Measurements from ENCODE around the gene CYTL1. TPM values are rescaled to one million over a fixed set of nuclear protein-coding genes. Genes with fewer than 3 reads are reported as not detected.

CYTL1 gene
- polyA plus RNA-seq, 1 donor from 2014 or later = not detected

- H3K9me3 ChIP-seq (ENCODE audit: low read length) = no peaks in the 10 kb centered on the region
- H3K9me2 ChIP-seq (ENCODE audit: insufficient read depth, low read length) = no peaks in the 10 kb centered on the region
- no peak overlapping the region for H2AFZ ChIP-seq (ENCODE audit: low read depth, low read length)
- no peaks in the 10 kb centered on the region for H3K27me3 ChIP-seq (ENCODE audit: insufficient read depth, low read depth, low read length)
- no peak overlapping the region for H3K9ac ChIP-seq (ENCODE audit: low read length)
- no peak overlapping the region for H3K4me2 ChIP-seq (ENCODE audit: low read length)
- no peaks in the 10 kb centered on the region for H4K20me1 ChIP-seq (ENCODE audit: insufficient read depth)
- H3K27ac ChIP-seq (ENCODE audit: low read length) = no peak overlapping the region
- H3K4me3 ChIP-seq (ENCODE audit: low read length) = no peak overlapping the region
- TF ChIP-seq SMC3 (conservative IDR thresholded peaks at IDR 0.05; ENCODE audit: poor library complexity) (no peak), CTCF (IDR thresholded peaks at IDR 0.05; ENCODE audit: poor library complexity, severe bottlenecking) (no peak), RAD21 (conservative IDR thresholded peaks at IDR 0.05) (no peak), EZH2 (IDR thresholded peaks at IDR 0.05; ENCODE audit: borderline replicate concordance, insufficient read depth, low read length, poor library complexity, severe bottlenecking) (no peak), TAF1 (IDR thresholded peaks at IDR 0.05; ENCODE audit: low read depth) (no peak), EP300 (conservative IDR thresholded peaks at IDR 0.05; ENCODE audit: poor library complexity, severe bottlenecking) (no peak), REST (IDR thresholded peaks at IDR 0.05; ENCODE audit: borderline replicate concordance) (no peak), MXI1 (conservative IDR thresholded peaks at IDR 0.05; ENCODE audit: poor library complexity, severe bottlenecking) (no peak), POLR2AphosphoS5 (IDR thresholded peaks at IDR 0.05) (no peak)
- no peaks in the 10 kb centered on the region for H3K36me3 ChIP-seq (ENCODE audit: insufficient read depth, low read length)
- H3F3A ChIP-seq (ENCODE audit: insufficient read depth, low read length, poor library complexity, severe bottlenecking) = no peaks in the 10 kb centered on the region
- H3K79me2 ChIP-seq (replicated peaks; ENCODE audit: insufficient read depth, low read length) = no peaks in the 10 kb centered on the region
Measured at GRCh38 chr4:5041699-5042098, 22.4 kb upstream of the CYTL1 start.

GRCh38 chr4:5040856-5041620 lies 21.8 kb upstream of the CYTL1 start:
- Histone ChIP-seq H3K9me3 (ENCODE audit: low read length) (no peaks in the 10 kb centered on the region), H3F3A (ENCODE audit: insufficient read depth, low read length, poor library complexity, severe bottlenecking) (no peaks in the 10 kb centered on the region), H3K4me2 (ENCODE audit: low read length) (no peak overlapping the region), H3K9ac (ENCODE audit: low read length) (no peak overlapping the region), H3K27me3 (ENCODE audit: insufficient read depth, low read depth, low read length) (no peaks in the 10 kb centered on the region), H3K79me2 (replicated peaks; ENCODE audit: insufficient read depth, low read length) (no peaks in the 10 kb centered on the region), H3K9me2 (ENCODE audit: insufficient read depth, low read length) (no peaks in the 10 kb centered on the region), H3K27ac (ENCODE audit: low read length) (no peak overlapping the region), H3K4me3 (ENCODE audit: low read length) (no peak overlapping the region), H4K20me1 (ENCODE audit: insufficient read depth) (no peaks in the 10 kb centered on the region), H2AFZ (ENCODE audit: low read depth, low read length) (no peak overlapping the region), H3K36me3 (ENCODE audit: insufficient read depth, low read length) (no peaks in the 10 kb centered on the region)
- TF ChIP-seq SMC3 (conservative IDR thresholded peaks at IDR 0.05; ENCODE audit: poor library complexity) = no peak
- no peak for TF ChIP-seq RAD21 (conservative IDR thresholded peaks at IDR 0.05)
- no peak for TF ChIP-seq POLR2AphosphoS5 (IDR thresholded peaks at IDR 0.05)
- TF ChIP-seq CTCF (IDR thresholded peaks at IDR 0.05; ENCODE audit: poor library complexity, severe bottlenecking) = no peak
- TF ChIP-seq REST (IDR thresholded peaks at IDR 0.05; ENCODE audit: borderline replicate concordance) = no peak
- TF ChIP-seq TAF1 (IDR thresholded peaks at IDR 0.05; ENCODE audit: low read depth) = no peak
- no peak for TF ChIP-seq MXI1 (conservative IDR thresholded peaks at IDR 0.05; ENCODE audit: poor library complexity, severe bottlenecking)
- no peak for TF ChIP-seq EZH2 (IDR thresholded peaks at IDR 0.05; ENCODE audit: borderline replicate concordance, insufficient read depth, low read length, poor library complexity, severe bottlenecking)
- no peak for TF ChIP-seq EP300 (conservative IDR thresholded peaks at IDR 0.05; ENCODE audit: poor library complexity, severe bottlenecking)
